Activated B cell treated with CpG ODN at 0.5 μM for 24 hours (primary cell): ENCODE measurements around the gene LPIN2. TPM values are rescaled to one million over a fixed set of nuclear protein-coding genes. Genes with fewer than 3 reads are reported as not detected.

ENCODE experiments used
- ATAC-seq: fragments of 200-7000 bp; cut with Tn5 transposase; one replicate; pipeline ENCODE4 v1.10.0; 2021; ENCODE audit warnings: low read depth, mild to moderate bottlenecking, moderate library complexity
- CTCF ChIA-PET: fragments of 350-600 bp; sonication (Branson Sonifier 250); formaldehyde crosslinking; loops from one replicate; lab custom pipeline; 2021; ENCODE audit warnings: antibody characterized with exemption; lab: Charles Lee
- POLR2A ChIA-PET: fragments of 350-600 bp; sonication (Branson Sonifier 250); formaldehyde crosslinking; loops from one replicate; lab custom pipeline; 2021; ENCODE audit warnings: antibody characterized with exemption; lab: Charles Lee
- DNase-seq: peaks from one replicate; pipeline ENCODE4 v3.0.0; 2022
- H3K27ac Mint-ChIP-seq: one replicate; pipeline ENCODE4 v1.8.0; 2020; ENCODE audit warnings: mixed read lengths
- H3K27me3 Mint-ChIP-seq: one replicate; pipeline ENCODE4 v1.8.0; 2021; ENCODE audit warnings: mixed read lengths
- H3K36me3 Mint-ChIP-seq: one replicate; pipeline ENCODE4 v1.8.0; 2021; ENCODE audit warnings: low read depth, mixed read lengths
- H3K4me1 Mint-ChIP-seq: one replicate; pipeline ENCODE4 v1.8.0; 2021; ENCODE audit warnings: mixed read lengths
- H3K4me3 Mint-ChIP-seq: one replicate; pipeline ENCODE4 v1.8.0; 2020; ENCODE audit warnings: mild to moderate bottlenecking, mixed read lengths
- H3K9me3 Mint-ChIP-seq: one replicate; pipeline ENCODE4 v1.8.0; 2020; ENCODE audit warnings: mixed read lengths
- CTCF ChIP-seq: fragments of 200-600 bp; IDR thresholded peaks from one replicate; pipeline ENCODE4 v1.8.0; 2022; ENCODE audit warnings: antibody characterized with exemption, mild to moderate bottlenecking
- intact Hi-C: fragments of 100-400 bp; cut with micrococcal nuclease; formaldehyde crosslinking; loops from one replicate; pipeline ENCODE4 v1.15.1; 2024
- total RNA-seq: library from RNA; stranded (reverse); gene quantifications from 2 replicates; pipeline ENCODE4 v1.2.3, GENCODE V29; 2022

LPIN2 gene
- total RNA-seq, 1 donor from 2014 or later: 24.4 TPM

DNA sequence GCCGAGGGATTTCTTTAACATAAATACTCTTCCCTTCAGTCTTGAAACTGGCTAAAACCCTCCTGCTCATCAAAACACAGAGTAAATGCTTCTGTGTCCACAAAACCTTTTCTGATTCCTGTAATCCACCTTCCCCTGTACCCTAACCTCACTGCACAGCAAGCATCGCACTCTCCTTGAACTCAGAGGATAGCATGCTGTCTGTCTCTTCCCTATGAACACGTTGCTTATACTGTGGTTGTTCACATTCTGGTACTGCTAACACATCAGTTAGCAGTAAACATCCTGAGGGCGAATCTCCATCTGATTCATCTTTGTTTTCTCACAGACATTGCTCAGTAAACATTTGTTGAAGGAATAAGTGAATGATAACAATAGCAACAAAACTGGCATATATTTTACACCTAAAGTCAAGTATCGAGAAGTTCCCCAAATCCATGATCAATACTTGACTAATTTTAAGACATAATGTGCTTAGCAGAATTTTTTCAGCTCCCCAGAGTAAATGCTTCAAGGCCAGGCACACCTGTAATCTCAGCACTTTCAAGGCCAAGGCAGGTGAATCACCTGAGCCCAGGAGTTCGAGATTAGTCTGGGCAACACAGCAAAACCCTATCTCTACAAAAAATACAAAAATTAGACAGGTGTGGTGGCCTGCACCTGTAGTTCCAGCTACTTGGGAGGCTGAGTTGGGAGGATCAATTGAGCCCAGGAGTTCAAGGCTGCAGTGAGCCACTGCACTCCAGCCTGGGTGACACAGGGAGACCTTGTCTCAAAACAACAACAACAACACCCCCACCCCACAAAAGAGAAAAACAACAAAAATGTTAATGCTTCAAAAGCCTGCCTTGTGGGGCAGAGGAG is 45.6 kb upstream of the LPIN2 start:
- intact Hi-C loops: no loop called here
- Mint-ChIP-seq H3K4me3 (no peak overlapping the region), H3K9me3 (peaks cover under 1% of the 10 kb centered on the region), H3K27ac (no peak overlapping the region), H3K36me3 (no peaks in the 10 kb centered on the region), H3K4me1 (peaks cover 43% of the 10 kb centered on the region), H3K27me3 (peaks cover 3% of the 10 kb centered on the region)
- no peak for DNase-seq
- ChIA-PET POLR2A (no interaction called here), CTCF (no interaction called here)
- ATAC-seq: no peak
- TF ChIP-seq CTCF: no peak

GRCh38 chr18:3057526-3057925 is 44.6 kb upstream of the LPIN2 start:
- intact Hi-C loops: no loop called here
- H3K4me3 Mint-ChIP-seq: no peak overlapping the region
- ATAC-seq (no peak), DNase-seq (no peak)
- H3K27ac Mint-ChIP-seq: no peak overlapping the region
- TF ChIP-seq CTCF: no peak
- peaks cover 37% of the 10 kb centered on the region for H3K4me1 Mint-ChIP-seq
- H3K36me3 Mint-ChIP-seq: no peaks in the 10 kb centered on the region
- ChIA-PET POLR2A (no interaction called here), CTCF (interaction anchor here (1.4 kb wide), 1 partner anchor 188 kb away, joined by 4 read pairs; no protein-coding TSS in a partner anchor)
- H3K9me3 Mint-ChIP-seq: peaks cover 5% of the 10 kb centered on the region
- H3K27me3 Mint-ChIP-seq: peaks cover 10% of the 10 kb centered on the region

- no peak overlapping the region for H3K27ac Mint-ChIP-seq
- peaks cover 5% of the 10 kb centered on the region for H3K9me3 Mint-ChIP-seq
- POLR2A ChIA-PET: interaction anchor here (0.8 kb wide), 1 partner anchor 192 kb away, joined by 3 read pairs; no protein-coding TSS in a partner anchor
- no peak overlapping the region for H3K4me3 Mint-ChIP-seq
- no peak for ATAC-seq
- CTCF ChIA-PET: no interaction called here
- H3K4me1 Mint-ChIP-seq: peaks cover 26% of the 10 kb centered on the region
- H3K36me3 Mint-ChIP-seq: no peaks in the 10 kb centered on the region
- intact Hi-C loops: no loop called here
- no peak for DNase-seq
- no peak for TF ChIP-seq CTCF
- peaks cover 10% of the 10 kb centered on the region for H3K27me3 Mint-ChIP-seq
These were observed 43.4 kb upstream of the LPIN2 start for GRCh38 chr18:3056311-3056710.

GRCh38 chr18:3055816-3056215 is 42.9 kb upstream of the LPIN2 start:
- TF ChIP-seq CTCF: no peak
- Mint-ChIP-seq H3K4me3 (no peak overlapping the region), H3K4me1 (peaks cover 21% of the 10 kb centered on the region), H3K9me3 (peaks cover 5% of the 10 kb centered on the region), H3K27ac (no peak overlapping the region), H3K36me3 (no peaks in the 10 kb centered on the region), H3K27me3 (peaks cover 10% of the 10 kb centered on the region)
- ATAC-seq (no peak), DNase-seq (no peak)
- POLR2A ChIA-PET: interaction anchor here (0.8 kb wide), 1 partner anchor 192 kb away, joined by 3 read pairs; no protein-coding TSS in a partner anchor
- intact Hi-C loops: no loop called here
- CTCF ChIA-PET: no interaction called here

- POLR2A ChIA-PET: no interaction called here
These were observed 42.3 kb upstream of the LPIN2 start for GRCh38 chr18:3055186-3055728.

More at GRCh38 chr18:3055186-3055728, 42.3 kb upstream of the LPIN2 start:
- intact Hi-C loops: no loop called here
- peaks cover 10% of the 10 kb centered on the region for H3K27me3 Mint-ChIP-seq
- no peak overlapping the region for H3K27ac Mint-ChIP-seq
- no peak for TF ChIP-seq CTCF
- CTCF ChIA-PET: no interaction called here
- no peak overlapping the region for H3K4me3 Mint-ChIP-seq
- H3K9me3 Mint-ChIP-seq: peaks cover 5% of the 10 kb centered on the region
- DNase-seq (no peak), ATAC-seq (no peak)
- no peaks in the 10 kb centered on the region for H3K36me3 Mint-ChIP-seq
- H3K4me1 Mint-ChIP-seq: peaks cover 15% of the 10 kb centered on the region
